Astrocyte (in vitro differentiated cells and primary cell): ENCODE data around the gene MTHFSD.

Experiments
- CTCF ChIP-seq: IDR thresholded peaks from 2 replicates; pipeline ENCODE4 v1.5.1; 2011; ENCODE audit warnings: low read depth, mild to moderate bottlenecking, inconsistent platforms, low read length, moderate library complexity; ENCODE audit not compliant: insufficient read depth
- EZH2 ChIP-seq: IDR thresholded peaks from 2 replicates; pipeline ENCODE4 v1.6.1; 2012; ENCODE audit warnings: mild to moderate bottlenecking, low read length, inconsistent platforms; ENCODE audit not compliant: insufficient read depth

DNA sequence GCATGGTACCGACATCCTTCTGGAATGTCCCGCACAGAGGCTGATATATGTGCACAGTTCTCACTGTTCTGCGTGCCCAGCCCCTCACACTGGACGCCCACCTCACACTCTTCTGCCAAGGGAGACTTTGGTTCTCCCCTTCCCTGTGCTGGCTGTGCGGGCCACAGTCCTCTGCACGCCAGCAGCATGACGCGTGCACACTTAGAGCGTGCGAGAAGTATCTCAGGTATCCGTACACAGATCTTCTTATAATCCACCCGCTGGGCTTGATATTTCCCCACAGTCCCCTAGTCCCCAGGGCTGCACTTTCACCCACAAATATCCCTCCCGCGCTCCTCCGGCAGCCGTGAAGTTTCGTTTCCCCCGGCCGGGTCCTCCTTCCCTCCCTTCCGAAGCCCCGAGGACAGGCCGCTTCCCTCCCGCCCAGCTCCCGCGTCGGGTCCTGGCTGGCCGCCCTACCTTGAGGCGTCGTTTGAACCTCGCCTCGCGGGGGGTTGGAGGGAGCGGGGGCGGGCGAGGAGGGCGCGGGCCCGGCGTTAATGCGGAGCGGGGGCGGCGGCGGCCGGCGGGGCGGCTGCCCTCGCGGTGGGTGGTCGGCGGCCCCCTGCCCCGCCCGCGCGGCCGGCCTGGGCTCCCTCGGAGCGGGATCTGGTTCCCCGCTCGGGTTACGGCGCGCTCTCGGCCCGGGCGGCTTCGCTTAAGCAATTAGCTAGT lies 49.7 kb downstream of the MTHFSD start:
- TF ChIP-seq CTCF (no peak), EZH2 (peak; percentile 91)
